Neural cell (in vitro differentiated cells): ENCODE measurements around the gene CADPS2.

Experiments used
- CTCF ChIP-seq: fragments of 450-650 bp; IDR thresholded peaks from 2 replicates; pipeline ENCODE4 v1.5.1; 2014; ENCODE audit warnings: antibody characterized with exemption, mild to moderate bottlenecking, moderate library complexity; ENCODE audit not compliant: poor library complexity, severe bottlenecking
- EP300 ChIP-seq: fragments of 450-650 bp; conservative IDR thresholded peaks from 2 replicates; pipeline ENCODE4 v1.6.1; 2014; ENCODE audit warnings: antibody characterized with exemption, mild to moderate bottlenecking, moderate library complexity; ENCODE audit not compliant: poor library complexity, severe bottlenecking
- EZH2 ChIP-seq: fragments of 200-600, 300-800 bp; shearing (Covaris generic), sonication (generic); IDR thresholded peaks from 2 replicates; pipeline ENCODE4 v1.6.1; 2014; ENCODE audit warnings: antibody characterized with exemption, low read length, borderline replicate concordance, mild to moderate bottlenecking; ENCODE audit not compliant: insufficient read depth, poor library complexity, severe bottlenecking
- MXI1 ChIP-seq: fragments of 450-650 bp; conservative IDR thresholded peaks from 2 replicates; pipeline ENCODE4 v1.6.1; 2014; ENCODE audit warnings: antibody characterized with exemption, mild to moderate bottlenecking; ENCODE audit not compliant: poor library complexity, severe bottlenecking
- POLR2AphosphoS5 ChIP-seq: IDR thresholded peaks from 2 replicates; pipeline ENCODE4 v1.6.1; 2012
- RAD21 ChIP-seq: fragments of 450-650 bp; conservative IDR thresholded peaks from 2 replicates; pipeline ENCODE4 v1.6.1; 2014; ENCODE audit warnings: antibody characterized with exemption, mild to moderate bottlenecking, moderate library complexity

DNA sequence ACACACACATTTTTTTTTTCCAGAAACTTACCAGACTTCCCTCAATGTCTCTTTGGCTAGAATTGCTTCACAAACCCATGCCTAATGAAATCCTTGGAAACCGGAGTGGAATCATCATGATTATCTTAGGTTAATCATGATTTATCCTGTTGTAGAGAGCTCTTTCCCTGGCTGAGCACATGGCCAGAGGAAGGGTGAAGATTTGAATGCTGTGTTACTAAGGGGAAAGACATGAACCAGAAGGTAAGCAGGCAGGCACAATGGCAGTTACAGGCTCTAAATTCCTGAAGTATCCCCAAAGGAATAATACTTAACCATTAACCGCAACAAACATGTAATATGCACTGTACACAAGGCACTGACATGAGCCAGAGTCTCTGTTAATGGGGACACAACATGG is 179.4 kb downstream of the CADPS2 start:
- TF ChIP-seq EZH2 (no peak), POLR2AphosphoS5 (no peak), MXI1 (no peak), CTCF (no peak), EP300 (no peak), RAD21 (no peak)
